Neural cell (in vitro differentiated cells): ENCODE measurements around the gene MLLT10. TPM values are rescaled to one million over a fixed set of nuclear protein-coding genes. Genes with fewer than 3 reads are reported as not detected.
"Not testable (repeated sequence)": the region's sequence is repeated elsewhere in the genome, so short reads cannot be mapped to it uniquely, and the experiment has no call there.

ENCODE experiments used
- H2AFZ ChIP-seq: fragments of 200-600, 300-800 bp; sonication (generic), shearing (Covaris generic); 2 replicates; pipeline ENCODE4 v1.6.0; 2014; ENCODE audit warnings: low read depth, mild to moderate bottlenecking, antibody characterized with exemption, low read length, moderate library complexity
- H3F3A ChIP-seq: fragments of 200-600 bp; shearing (Covaris generic); 2 replicates; pipeline ENCODE4 v1.6.1; 2016; ENCODE audit warnings: mild to moderate bottlenecking, moderate library complexity, mixed read lengths, antibody characterized with exemption, low read length; ENCODE audit not compliant: insufficient read depth, poor library complexity, severe bottlenecking
- H3K27ac ChIP-seq: fragments of 200-600, 300-800 bp; sonication (generic), shearing (Covaris generic); 2 replicates; pipeline ENCODE4 v1.5.1; 2014; ENCODE audit warnings: mild to moderate bottlenecking, low read length, moderate library complexity
- H3K27me3 ChIP-seq: fragments of 300-800, 200-600 bp; sonication (generic), shearing (Covaris generic); 2 replicates; pipeline ENCODE4 v1.6.0; 2014; ENCODE audit warnings: mild to moderate bottlenecking, low read depth, low read length, moderate library complexity; ENCODE audit not compliant: insufficient read depth
- H3K36me3 ChIP-seq: fragments of 300-800, 200-600 bp; sonication (generic), shearing (Covaris generic); 2 replicates; pipeline ENCODE4 v1.5.1; 2014; ENCODE audit warnings: mild to moderate bottlenecking, antibody characterized with exemption, low read length, moderate library complexity; ENCODE audit not compliant: insufficient read depth
- H3K4me2 ChIP-seq: fragments of 300-800, 200-600 bp; sonication (generic), shearing (Covaris generic); 2 replicates; pipeline ENCODE4 v1.6.0; 2014; ENCODE audit warnings: mild to moderate bottlenecking, low read length
- H3K4me3 ChIP-seq: fragments of 300-800, 200-600 bp; sonication (generic), shearing (Covaris generic); 2 replicates; pipeline ENCODE4 v1.5.1; 2014; ENCODE audit warnings: mild to moderate bottlenecking, low read length, moderate library complexity
- H3K79me2 ChIP-seq: fragments of 200-600 bp; shearing (Covaris generic); replicated peaks from 2 replicates; pipeline ENCODE4 v1.6.0; 2014; ENCODE audit warnings: mild to moderate bottlenecking, low read length, moderate library complexity; ENCODE audit not compliant: insufficient read depth
- H3K9ac ChIP-seq: fragments of 300-800, 200-600 bp; sonication (generic), shearing (Covaris generic); 2 replicates; pipeline ENCODE4 v1.6.1; 2016; ENCODE audit warnings: mild to moderate bottlenecking, low read length, mixed read lengths
- H3K9me2 ChIP-seq: fragments of 200-600 bp; shearing (Covaris generic); 2 replicates; pipeline ENCODE4 v1.6.1; 2016; ENCODE audit warnings: mild to moderate bottlenecking, low read length, mixed read lengths; ENCODE audit not compliant: insufficient read depth
- H3K9me3 ChIP-seq: fragments of 200-600, 300-800 bp; sonication (generic), shearing (Covaris generic); 2 replicates; pipeline ENCODE4 v1.6.1; 2016; ENCODE audit warnings: mild to moderate bottlenecking, mixed run types, low read length, moderate library complexity, mixed read lengths
- H4K20me1 ChIP-seq: fragments of 200-600 bp; shearing (Covaris generic); 2 replicates; pipeline ENCODE4 v1.6.1; 2016; ENCODE audit warnings: mild to moderate bottlenecking, mixed run types; ENCODE audit not compliant: insufficient read depth
- EP300 ChIP-seq: fragments of 450-650 bp; conservative IDR thresholded peaks from 2 replicates; pipeline ENCODE4 v1.6.1; 2014; ENCODE audit warnings: antibody characterized with exemption, mild to moderate bottlenecking, moderate library complexity; ENCODE audit not compliant: poor library complexity, severe bottlenecking
- EZH2 ChIP-seq: fragments of 200-600, 300-800 bp; shearing (Covaris generic), sonication (generic); IDR thresholded peaks from 2 replicates; pipeline ENCODE4 v1.6.1; 2014; ENCODE audit warnings: antibody characterized with exemption, low read length, borderline replicate concordance, mild to moderate bottlenecking; ENCODE audit not compliant: insufficient read depth, poor library complexity, severe bottlenecking
- MXI1 ChIP-seq: fragments of 450-650 bp; conservative IDR thresholded peaks from 2 replicates; pipeline ENCODE4 v1.6.1; 2014; ENCODE audit warnings: antibody characterized with exemption, mild to moderate bottlenecking; ENCODE audit not compliant: poor library complexity, severe bottlenecking
- POLR2AphosphoS5 ChIP-seq: IDR thresholded peaks from 2 replicates; pipeline ENCODE4 v1.6.1; 2012
- RAD21 ChIP-seq: fragments of 450-650 bp; conservative IDR thresholded peaks from 2 replicates; pipeline ENCODE4 v1.6.1; 2014; ENCODE audit warnings: antibody characterized with exemption, mild to moderate bottlenecking, moderate library complexity
- SMC3 ChIP-seq: fragments of 450-650 bp; conservative IDR thresholded peaks from 2 replicates; pipeline ENCODE4 v1.6.1; 2014; ENCODE audit warnings: antibody characterized with exemption, mild to moderate bottlenecking, moderate library complexity; ENCODE audit not compliant: poor library complexity
- TAF1 ChIP-seq: IDR thresholded peaks from 2 replicates; pipeline ENCODE4 v1.6.1; 2012; ENCODE audit warnings: low read depth
- polyA plus RNA-seq: library from polyadenylated mRNA; depleted of rRNA; stranded (reverse); fragments of >200 nt; gene quantifications from 2 replicates; pipeline ENCODE4 v1.2.3, GENCODE V29; 2014
- TF ChIP-seq, protein P1 (sequence below): fragments of 450-650 bp; IDR thresholded peaks from 2 replicates; pipeline ENCODE4 v1.5.1; 2014; ENCODE audit warnings: antibody characterized with exemption, mild to moderate bottlenecking, moderate library complexity; ENCODE audit not compliant: poor library complexity, severe bottlenecking
- TF ChIP-seq, protein P2 (sequence below): IDR thresholded peaks from 2 replicates; pipeline ENCODE4 v1.6.1; 2012; ENCODE audit warnings: borderline replicate concordance

The MLLT10 gene
- polyA plus RNA-seq, 1 donor from 2014 or later, result 31.0 TPM

DNA sequence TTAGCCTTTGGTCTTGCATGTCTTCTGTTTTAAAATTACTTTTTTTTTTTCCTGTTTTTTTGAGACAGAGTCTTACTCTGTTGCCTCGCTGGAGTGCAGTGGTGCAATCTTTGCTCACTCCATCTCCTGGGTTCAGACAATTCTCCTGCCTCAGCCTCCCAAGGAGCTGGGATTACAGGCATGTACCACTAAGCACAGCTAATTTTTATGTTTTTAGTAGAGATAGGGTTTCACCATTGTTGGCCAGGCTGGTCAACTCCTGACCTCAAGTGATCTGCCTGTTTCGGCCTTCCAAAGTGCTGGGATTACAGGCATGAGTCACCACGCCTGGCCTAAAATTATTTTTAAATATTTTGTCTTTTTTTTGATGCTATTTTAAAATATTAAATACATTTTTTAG lies 38.5 kb downstream of the MLLT10 start:
- H3K79me2 ChIP-seq, result peaks cover 61% of the 10 kb centered on the region
- no peak overlapping the region for H3K27ac ChIP-seq
- no peak overlapping the region for H2AFZ ChIP-seq
- no peaks in the 10 kb centered on the region for H4K20me1 ChIP-seq
- peaks cover 4% of the 10 kb centered on the region for H3K36me3 ChIP-seq
- H3K4me3 ChIP-seq, result no peak overlapping the region
- H3K27me3 ChIP-seq, result no peaks in the 10 kb centered on the region
- TF ChIP-seq SMC3 (no peak), TAF1 (no peak), EP300 (no peak), EZH2 (no peak), MXI1 (no peak), RAD21 (no peak), POLR2AphosphoS5 (no peak)
- TF ChIP-seq, protein P1, sequence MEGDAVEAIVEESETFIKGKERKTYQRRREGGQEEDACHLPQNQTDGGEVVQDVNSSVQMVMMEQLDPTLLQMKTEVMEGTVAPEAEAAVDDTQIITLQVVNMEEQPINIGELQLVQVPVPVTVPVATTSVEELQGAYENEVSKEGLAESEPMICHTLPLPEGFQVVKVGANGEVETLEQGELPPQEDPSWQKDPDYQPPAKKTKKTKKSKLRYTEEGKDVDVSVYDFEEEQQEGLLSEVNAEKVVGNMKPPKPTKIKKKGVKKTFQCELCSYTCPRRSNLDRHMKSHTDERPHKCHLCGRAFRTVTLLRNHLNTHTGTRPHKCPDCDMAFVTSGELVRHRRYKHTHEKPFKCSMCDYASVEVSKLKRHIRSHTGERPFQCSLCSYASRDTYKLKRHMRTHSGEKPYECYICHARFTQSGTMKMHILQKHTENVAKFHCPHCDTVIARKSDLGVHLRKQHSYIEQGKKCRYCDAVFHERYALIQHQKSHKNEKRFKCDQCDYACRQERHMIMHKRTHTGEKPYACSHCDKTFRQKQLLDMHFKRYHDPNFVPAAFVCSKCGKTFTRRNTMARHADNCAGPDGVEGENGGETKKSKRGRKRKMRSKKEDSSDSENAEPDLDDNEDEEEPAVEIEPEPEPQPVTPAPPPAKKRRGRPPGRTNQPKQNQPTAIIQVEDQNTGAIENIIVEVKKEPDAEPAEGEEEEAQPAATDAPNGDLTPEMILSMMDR, result no peak
- TF ChIP-seq, protein P2, sequence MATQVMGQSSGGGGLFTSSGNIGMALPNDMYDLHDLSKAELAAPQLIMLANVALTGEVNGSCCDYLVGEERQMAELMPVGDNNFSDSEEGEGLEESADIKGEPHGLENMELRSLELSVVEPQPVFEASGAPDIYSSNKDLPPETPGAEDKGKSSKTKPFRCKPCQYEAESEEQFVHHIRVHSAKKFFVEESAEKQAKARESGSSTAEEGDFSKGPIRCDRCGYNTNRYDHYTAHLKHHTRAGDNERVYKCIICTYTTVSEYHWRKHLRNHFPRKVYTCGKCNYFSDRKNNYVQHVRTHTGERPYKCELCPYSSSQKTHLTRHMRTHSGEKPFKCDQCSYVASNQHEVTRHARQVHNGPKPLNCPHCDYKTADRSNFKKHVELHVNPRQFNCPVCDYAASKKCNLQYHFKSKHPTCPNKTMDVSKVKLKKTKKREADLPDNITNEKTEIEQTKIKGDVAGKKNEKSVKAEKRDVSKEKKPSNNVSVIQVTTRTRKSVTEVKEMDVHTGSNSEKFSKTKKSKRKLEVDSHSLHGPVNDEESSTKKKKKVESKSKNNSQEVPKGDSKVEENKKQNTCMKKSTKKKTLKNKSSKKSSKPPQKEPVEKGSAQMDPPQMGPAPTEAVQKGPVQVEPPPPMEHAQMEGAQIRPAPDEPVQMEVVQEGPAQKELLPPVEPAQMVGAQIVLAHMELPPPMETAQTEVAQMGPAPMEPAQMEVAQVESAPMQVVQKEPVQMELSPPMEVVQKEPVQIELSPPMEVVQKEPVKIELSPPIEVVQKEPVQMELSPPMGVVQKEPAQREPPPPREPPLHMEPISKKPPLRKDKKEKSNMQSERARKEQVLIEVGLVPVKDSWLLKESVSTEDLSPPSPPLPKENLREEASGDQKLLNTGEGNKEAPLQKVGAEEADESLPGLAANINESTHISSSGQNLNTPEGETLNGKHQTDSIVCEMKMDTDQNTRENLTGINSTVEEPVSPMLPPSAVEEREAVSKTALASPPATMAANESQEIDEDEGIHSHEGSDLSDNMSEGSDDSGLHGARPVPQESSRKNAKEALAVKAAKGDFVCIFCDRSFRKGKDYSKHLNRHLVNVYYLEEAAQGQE, result no peak
- no peak overlapping the region for H3K4me2 ChIP-seq
- no peak overlapping the region for H3K9ac ChIP-seq
- H3K9me3 ChIP-seq, result no peaks in the 10 kb centered on the region
- no peaks in the 10 kb centered on the region for H3K9me2 ChIP-seq
- no peaks in the 10 kb centered on the region for H3F3A ChIP-seq

DNA sequence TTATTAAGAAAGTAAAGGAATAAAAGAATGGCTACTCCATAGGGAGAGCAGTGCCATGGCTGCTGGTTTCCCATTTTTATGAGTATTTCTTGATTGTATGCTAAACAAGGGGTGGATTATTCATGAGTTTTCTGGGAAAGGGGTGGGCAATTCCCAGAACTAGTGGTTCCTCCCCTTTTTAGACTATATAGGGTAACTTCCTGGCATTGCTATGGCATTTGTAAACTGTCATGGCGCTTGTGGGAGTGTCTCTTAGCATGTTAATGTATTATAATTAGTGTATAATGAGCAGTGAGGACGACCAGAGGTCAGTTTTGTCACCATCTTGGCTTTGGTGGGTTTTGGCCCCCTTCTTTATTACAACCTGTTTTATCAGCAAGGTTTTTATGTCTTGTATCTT lies 40.5 kb downstream of the MLLT10 start:
- H3K9me3 ChIP-seq, H3K27ac ChIP-seq, H3K9me2 ChIP-seq, H2AFZ ChIP-seq, H3F3A ChIP-seq, H4K20me1 ChIP-seq, H3K9ac ChIP-seq, H3K4me2 ChIP-seq, H3K36me3 ChIP-seq, H3K4me3 ChIP-seq, H3K27me3 ChIP-seq: not testable (repeated sequence)
- peaks cover 58% of the 10 kb centered on the region for H3K79me2 ChIP-seq

DNA sequence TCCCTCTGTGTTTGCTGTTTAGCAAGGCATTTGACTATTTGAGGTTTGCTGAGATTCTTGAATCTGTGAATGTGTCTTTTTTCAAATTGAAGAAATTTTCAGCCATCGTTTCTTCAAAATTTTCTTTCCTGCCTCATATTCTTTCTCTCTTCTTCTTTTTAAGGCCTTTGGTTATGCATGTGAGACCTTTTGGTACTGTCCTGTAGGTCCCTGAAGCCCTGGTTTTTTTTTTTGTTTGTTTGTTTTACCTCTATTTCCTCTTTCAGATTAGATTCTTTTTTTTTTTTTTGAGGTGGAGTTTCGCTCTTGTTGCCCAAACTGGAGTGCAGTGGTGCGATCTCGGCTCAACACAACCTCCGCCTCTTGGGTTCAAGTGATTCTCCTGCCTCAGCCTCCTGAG lies 45.3 kb downstream of the MLLT10 start:
- H3F3A ChIP-seq, result no peaks in the 10 kb centered on the region
- H3K9me2 ChIP-seq, result no peaks in the 10 kb centered on the region
- H3K9ac ChIP-seq, result no peak overlapping the region
- H4K20me1 ChIP-seq, result no peaks in the 10 kb centered on the region
- H3K79me2 ChIP-seq, result peaks cover 30% of the 10 kb centered on the region
- peaks cover 4% of the 10 kb centered on the region for H3K36me3 ChIP-seq
- H3K4me2 ChIP-seq, result no peak overlapping the region
- H3K9me3 ChIP-seq, result no peaks in the 10 kb centered on the region
- H3K4me3 ChIP-seq, result no peak overlapping the region
- TF ChIP-seq EZH2 (no peak), RAD21 (no peak), POLR2AphosphoS5 (no peak), TAF1 (no peak), SMC3 (no peak), MXI1 (no peak), EP300 (no peak)
- TF ChIP-seq, protein P1, result no peak
- TF ChIP-seq, protein P2, result no peak
- H3K27ac ChIP-seq, result no peak overlapping the region
- no peak overlapping the region for H2AFZ ChIP-seq
- no peaks in the 10 kb centered on the region for H3K27me3 ChIP-seq
